GM19468 (cell line): ENCODE measurements around the gene SPO11.

ENCODE experiments used
- ATAC-seq: cut with Tn5 transposase; IDR thresholded peaks from one replicate; pipeline ENCODE4 v1.9.1; 2021; ENCODE audit warnings: mild to moderate bottlenecking, moderate library complexity, moderate number of reproducible peaks; ENCODE audit not compliant: unreplicated experiment; ENCODE audit errors: extremely low read depth

The SPO11 gene

DNA sequence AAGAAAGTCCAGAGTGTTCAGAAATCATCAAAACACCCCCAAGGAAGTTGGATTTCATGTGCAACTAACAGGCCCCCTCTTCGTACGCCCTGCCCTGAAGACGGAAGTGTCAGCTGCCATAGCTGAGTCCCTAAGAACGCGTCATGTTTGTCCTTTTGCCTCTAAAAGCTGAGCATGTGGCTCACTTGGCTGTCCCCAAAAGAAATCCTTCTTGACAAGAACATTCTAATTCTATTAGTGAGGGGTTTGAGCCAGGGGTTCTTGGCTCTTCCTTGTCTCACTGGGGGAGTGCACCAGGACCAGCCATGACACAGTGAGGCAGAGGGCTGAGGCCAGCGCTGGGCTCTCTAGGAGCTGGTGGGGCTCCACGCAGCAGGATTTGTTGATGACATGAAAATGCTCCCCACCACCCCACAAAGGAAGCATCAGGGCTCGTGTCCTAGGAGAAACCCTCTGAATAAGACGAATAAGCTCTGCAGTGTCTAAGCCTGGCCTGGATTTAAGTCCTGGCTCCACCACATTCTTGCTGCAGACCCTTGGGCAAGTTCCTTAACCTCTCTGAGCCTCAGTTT lies 20.0 kb upstream of the SPO11 start:
- no peak for ATAC-seq

- no peak for ATAC-seq
Observed at GRCh38 chr20:57310821-57311514, 18.6 kb upstream of the SPO11 start.

GRCh38 chr20:57312138-57312537 lies 17.5 kb upstream of the SPO11 start:
- ATAC-seq, result no peak

- ATAC-seq, result no peak
Observed at GRCh38 chr20:57313230-57313629, 16.4 kb upstream of the SPO11 start.

GRCh38 chr20:57313951-57314350 lies 15.7 kb upstream of the SPO11 start:
- ATAC-seq, result no peak

DNA sequence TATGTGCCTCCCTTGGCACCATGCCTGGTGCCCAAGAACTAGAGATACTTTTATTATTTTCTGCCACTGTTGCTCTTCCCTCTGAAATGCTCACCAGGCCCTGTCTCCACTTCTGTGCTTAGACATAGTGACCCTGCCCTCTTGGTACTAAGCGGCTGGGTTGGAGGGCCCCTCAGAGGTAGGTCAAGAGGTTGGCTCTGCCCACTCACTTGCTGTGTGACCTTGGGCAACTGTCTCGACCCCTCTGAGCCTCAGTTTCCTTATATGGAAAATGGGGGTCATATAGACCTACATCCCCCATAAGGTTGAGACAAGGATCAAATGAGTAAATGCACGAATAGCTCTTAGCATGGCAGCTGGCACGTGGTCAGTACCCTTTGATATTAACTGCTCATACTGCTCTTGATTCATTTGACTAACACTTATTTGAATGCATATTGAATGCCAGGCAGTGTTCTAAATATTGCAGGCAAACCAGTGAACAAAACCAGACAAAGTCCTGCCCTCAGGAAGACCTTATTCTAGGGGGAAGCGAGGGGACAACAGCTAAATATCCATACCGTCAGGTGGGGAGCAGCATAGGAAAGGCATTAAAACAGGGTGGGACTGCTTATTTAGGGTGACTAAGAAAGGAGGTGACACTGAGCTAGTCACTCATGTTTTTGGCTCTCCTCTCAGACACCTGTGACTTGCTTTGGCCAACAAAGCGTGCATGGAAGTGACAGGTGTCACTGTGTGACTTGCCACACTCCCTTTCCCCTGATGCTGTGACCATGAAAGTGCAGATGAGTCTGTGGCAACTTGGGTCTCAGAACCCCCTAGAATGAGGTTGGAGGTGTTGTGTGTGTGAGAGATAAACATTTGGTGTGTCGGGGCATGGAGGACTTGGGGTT lies 14.3 kb upstream of the SPO11 start:
- no peak for ATAC-seq

DNA sequence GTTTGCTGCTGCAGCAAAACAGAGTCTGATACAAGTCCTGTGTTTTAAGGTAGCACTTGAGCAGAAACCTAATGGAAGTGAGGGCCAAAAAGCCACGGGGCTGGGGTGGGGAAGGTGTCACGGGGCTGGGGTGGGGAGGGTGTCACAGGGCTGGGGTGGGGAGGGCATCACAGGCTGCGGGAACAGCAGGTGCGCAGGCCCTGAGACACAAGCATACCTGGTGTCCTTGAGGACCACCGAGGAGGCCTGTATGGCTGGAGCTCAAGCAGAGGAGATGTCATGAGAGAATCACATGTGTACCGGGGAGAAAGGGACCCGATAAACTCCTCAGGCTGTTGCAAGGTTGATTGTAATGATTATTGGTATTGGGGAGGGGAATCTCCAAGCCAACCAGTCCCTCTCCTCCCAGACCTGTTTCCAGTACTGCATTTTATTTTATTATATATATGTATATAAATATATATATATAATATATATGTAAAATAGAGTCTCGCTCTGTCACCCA lies 13.6 kb upstream of the SPO11 start:
- ATAC-seq, result no peak

DNA sequence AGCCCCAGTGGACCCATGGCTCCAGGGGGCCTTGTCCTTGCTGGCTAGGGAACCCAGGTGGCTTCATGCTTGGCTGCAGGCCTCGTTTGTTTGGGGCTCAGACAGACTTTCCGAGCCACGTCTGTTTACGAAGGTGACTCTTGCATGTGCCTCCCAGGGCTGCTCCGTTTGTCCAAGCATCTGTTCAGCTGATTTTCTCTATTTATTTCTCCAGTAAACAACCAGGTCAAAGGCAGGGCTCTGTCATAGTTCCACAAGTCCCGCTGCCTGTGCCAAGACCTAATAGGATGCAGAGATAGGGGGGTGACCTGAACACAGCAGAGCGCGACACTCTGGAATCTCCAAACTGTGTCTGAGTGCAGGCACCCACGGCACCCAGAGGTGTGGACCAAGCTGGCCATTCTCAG lies 12.8 kb upstream of the SPO11 start:
- ATAC-seq, result no peak

- ATAC-seq, result no peak
Observed at GRCh38 chr20:57317316-57317788, 12.3 kb upstream of the SPO11 start.

- ATAC-seq, result no peak
Observed at GRCh38 chr20:57317789-57318371, 11.7 kb upstream of the SPO11 start.

- ATAC-seq, result no peak
Observed at GRCh38 chr20:57319584-57319983, 10.0 kb upstream of the SPO11 start.

DNA sequence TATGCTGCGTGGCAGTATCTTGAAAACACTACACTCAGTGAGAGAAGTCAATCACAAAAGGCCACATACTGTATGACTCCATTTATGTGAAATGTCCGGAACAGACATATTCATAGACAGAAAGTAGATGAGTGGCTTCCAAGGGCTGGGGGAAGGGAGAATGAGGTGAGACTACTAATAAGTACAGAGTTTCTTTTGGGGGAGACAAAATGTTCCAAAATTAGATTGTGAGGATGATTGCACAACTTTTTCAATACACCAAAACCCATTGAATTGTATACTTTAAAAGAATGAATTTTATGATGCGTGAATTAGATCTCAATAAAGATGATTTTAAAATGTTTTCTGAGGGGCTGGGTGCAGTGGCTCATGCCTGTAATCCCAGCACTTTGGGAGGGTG lies 9.2 kb upstream of the SPO11 start:
- ATAC-seq, result no peak

- no peak for ATAC-seq
Observed at GRCh38 chr20:57321142-57321541, 8.5 kb upstream of the SPO11 start.

DNA sequence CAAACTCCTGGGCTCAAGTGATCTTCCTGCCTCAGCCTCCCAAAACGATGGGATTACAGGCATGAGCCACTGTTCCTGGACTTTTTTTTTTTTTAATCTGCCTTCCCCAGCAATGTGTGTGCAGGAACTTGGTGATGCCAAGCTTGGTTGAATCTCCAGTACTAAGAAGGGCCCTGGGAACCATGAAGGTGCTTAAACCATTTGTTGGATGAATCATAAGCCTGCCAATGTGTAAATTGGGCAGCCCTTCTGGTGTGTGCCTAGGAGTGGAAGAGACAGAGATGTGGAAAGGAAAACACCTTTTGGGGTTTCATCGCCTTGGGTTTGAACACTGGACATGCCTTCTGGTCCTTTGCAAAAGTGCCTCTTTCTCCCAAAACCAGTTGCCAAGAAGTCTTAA lies 7.1 kb upstream of the SPO11 start:
- no peak for ATAC-seq

DNA sequence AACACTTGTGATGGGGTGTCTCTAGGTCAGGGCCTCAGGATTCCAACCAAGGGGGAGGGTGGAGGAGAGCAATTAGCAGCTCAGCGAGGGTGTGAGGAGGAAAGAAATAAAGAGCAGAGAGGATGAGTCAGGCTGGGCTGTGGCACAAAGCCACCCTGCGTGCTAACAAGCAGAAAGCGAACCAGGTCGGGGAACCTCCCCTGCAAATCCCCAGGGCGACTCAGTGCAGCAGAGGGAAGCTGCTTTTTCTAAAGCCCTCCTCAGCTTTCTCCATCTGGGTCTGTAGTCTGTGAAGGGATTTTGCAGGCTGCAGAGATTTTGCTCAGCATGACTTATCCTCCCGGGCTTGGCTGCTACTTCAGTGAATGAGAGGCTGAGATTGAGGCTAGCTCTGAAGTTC lies 6.6 kb upstream of the SPO11 start:
- no peak for ATAC-seq

GRCh38 chr20:57325632-57326356 lies 3.8 kb upstream of the SPO11 start:
- ATAC-seq, result no peak

DNA sequence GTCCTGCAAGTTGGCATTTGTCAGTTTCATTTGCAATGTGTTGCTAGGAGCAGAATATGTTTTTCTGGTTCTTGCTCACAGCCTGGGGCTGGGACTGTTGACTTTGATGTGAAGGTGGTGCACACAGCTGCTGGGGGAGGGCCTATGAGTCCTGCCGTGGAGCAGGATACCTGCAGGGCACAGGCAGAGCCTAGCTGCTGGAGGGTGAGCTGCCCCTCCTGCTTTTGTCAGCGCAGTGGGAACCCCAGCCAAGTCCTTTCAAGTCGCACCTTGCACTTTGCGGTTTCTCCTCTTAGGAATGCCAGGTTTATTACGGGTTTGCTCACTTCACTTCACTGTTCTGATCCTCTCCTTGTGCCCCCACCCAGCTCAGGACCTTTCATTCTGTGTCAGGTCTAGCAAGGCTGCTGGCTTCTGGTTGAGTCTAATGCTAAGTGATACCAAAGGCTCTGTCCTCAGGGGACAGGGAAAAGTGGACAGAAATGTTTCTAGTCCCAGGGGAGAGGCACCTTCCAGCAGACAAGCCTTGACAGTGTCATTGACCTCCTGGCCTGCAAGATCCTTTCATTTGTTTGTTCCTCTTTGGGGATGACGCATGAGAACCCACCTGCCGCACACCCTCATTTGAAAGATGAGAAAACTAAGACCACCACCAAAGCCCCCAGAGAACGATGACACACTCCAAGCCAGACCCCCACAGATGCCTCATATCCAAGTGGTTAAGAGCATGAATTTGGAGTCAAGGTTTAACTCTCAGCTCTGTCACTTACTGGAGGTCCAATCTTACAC lies 2.7 kb upstream of the SPO11 start:
- ATAC-seq, result no peak

- no peak for ATAC-seq
Observed at GRCh38 chr20:57327820-57328219, 1.8 kb upstream of the SPO11 start.

GRCh38 chr20:57330998-57331397 lies 1.4 kb downstream of the SPO11 start:
- no peak for ATAC-seq
